NCI-H2227 (cell line): ENCODE measurements around the gene NFU1.
"Not testable (repeated sequence)": the region's sequence is repeated elsewhere in the genome, so short reads cannot be mapped to it uniquely, and the experiment has no call there.

Experiments used
- DNase-seq: peaks from one replicate; lab custom pipeline; 2025; ENCODE audit not compliant: unreplicated experiment; lab: John Stamatoyannopoulos, UW

NFU1 gene

GRCh38 chr2:69452687-69453086 lies 15.5 kb upstream of the NFU1 start:
- no peak for DNase-seq

GRCh38 chr2:69450735-69451416 lies 13.6 kb upstream of the NFU1 start:
- no peak for DNase-seq

GRCh38 chr2:69449906-69450305 lies 12.7 kb upstream of the NFU1 start:
- DNase-seq, result no peak

- not testable (repeated sequence) for DNase-seq
These were observed 6.4 kb upstream of the NFU1 start for GRCh38 chr2:69443673-69444072.

GRCh38 chr2:69439499-69439898 lies 2.3 kb upstream of the NFU1 start:
- DNase-seq, result not testable (repeated sequence)

GRCh38 chr2:69438580-69438979 lies 1.3 kb upstream of the NFU1 start:
- no peak for DNase-seq

GRCh38 chr2:69437751-69438154 lies 518 bp upstream of the NFU1 start:
- DNase-seq, result peak; percentile 62

GRCh38 chr2:69436596-69436937 lies 668 bp downstream of the NFU1 start:
- DNase-seq, result no peak

GRCh38 chr2:69434753-69435152 lies 2.5 kb downstream of the NFU1 start:
- DNase-seq, result no peak

GRCh38 chr2:69429491-69430183 lies 7.6 kb downstream of the NFU1 start:
- no peak for DNase-seq

- no peak for DNase-seq
These were observed 8.3 kb downstream of the NFU1 start for GRCh38 chr2:69428981-69429380.

- no peak for DNase-seq
These were observed 12.8 kb downstream of the NFU1 start for GRCh38 chr2:69424419-69424818.

GRCh38 chr2:69422198-69422597 lies 15.0 kb downstream of the NFU1 start:
- DNase-seq, result no peak

GRCh38 chr2:69419111-69419510 lies 18.1 kb downstream of the NFU1 start:
- not testable (repeated sequence) for DNase-seq

GRCh38 chr2:69416147-69416546 lies 21.1 kb downstream of the NFU1 start:
- no peak for DNase-seq

- DNase-seq, result no peak
These were observed 26.1 kb downstream of the NFU1 start for GRCh38 chr2:69411120-69411519.

GRCh38 chr2:69405306-69405705 lies 31.9 kb downstream of the NFU1 start:
- no peak for DNase-seq

GRCh38 chr2:69400121-69400520 lies 37.1 kb downstream of the NFU1 start:
- DNase-seq, result no peak

GRCh38 chr2:69397234-69397633 lies 40.0 kb downstream of the NFU1 start:
- DNase-seq, result no peak

GRCh38 chr2:69395866-69396265 lies 41.4 kb downstream of the NFU1 start:
- DNase-seq, result no peak

- DNase-seq, result no peak
These were observed 43.3 kb downstream of the NFU1 start for GRCh38 chr2:69393963-69394362.

GRCh38 chr2:69390471-69390870 lies 46.8 kb downstream of the NFU1 start:
- DNase-seq, result no peak

- DNase-seq, result no peak
These were observed 47.2 kb downstream of the NFU1 start for GRCh38 chr2:69390001-69390400.
